Osteoblast (primary cell): ENCODE measurements around the gene SPG7. TPM values are rescaled to one million over a fixed set of nuclear protein-coding genes. Genes with fewer than 3 reads are reported as not detected.

Experiments
- DNase-seq: peaks from one replicate; pipeline ENCODE4 v3.0.0; 2011; ENCODE audit warnings: low spot score, mixed read lengths; ENCODE audit not compliant: insufficient read length; ENCODE audit errors: missing footprints
- H2AFZ ChIP-seq: 2 replicates; pipeline ENCODE4 v1.6.0; 2011; ENCODE audit warnings: mild to moderate bottlenecking, low read length
- H3K27ac ChIP-seq: 2 replicates; pipeline ENCODE4 v1.5.1; 2011; ENCODE audit warnings: mild to moderate bottlenecking, low read depth, low read length, moderate library complexity
- H3K27me3 ChIP-seq: 2 replicates; pipeline ENCODE4 v1.6.0; 2012; ENCODE audit warnings: mild to moderate bottlenecking, control low read depth, inconsistent platforms, low read length, moderate library complexity; ENCODE audit not compliant: insufficient read depth
- H3K36me3 ChIP-seq: 2 replicates; pipeline ENCODE4 v1.5.1; 2011; ENCODE audit warnings: mild to moderate bottlenecking, low read length, control low read depth, moderate library complexity; ENCODE audit not compliant: insufficient read depth
- H3K4me1 ChIP-seq: 2 replicates; pipeline ENCODE4 v1.5.1; 2011; ENCODE audit warnings: mild to moderate bottlenecking, low read length, control low read depth, moderate library complexity; ENCODE audit not compliant: insufficient read depth
- H3K4me2 ChIP-seq: 2 replicates; pipeline ENCODE4 v1.6.0; 2011; ENCODE audit warnings: mild to moderate bottlenecking, low read length; ENCODE audit not compliant: insufficient read depth
- H3K4me3 ChIP-seq: fragments of 200-600 bp; sonication (generic); 3 replicates; pipeline ENCODE4 v1.5.1; 2012; ENCODE audit warnings: mild to moderate bottlenecking, low read length, inconsistent platforms; ENCODE audit not compliant: insufficient read depth
- H3K79me2 ChIP-seq: 2 replicates; pipeline ENCODE4 v1.6.0; 2012; ENCODE audit warnings: mild to moderate bottlenecking, low read length, control low read depth, inconsistent platforms; ENCODE audit not compliant: insufficient read depth
- H3K9me3 ChIP-seq: 2 replicates; pipeline ENCODE4 v1.5.1; 2011; ENCODE audit warnings: low read depth, low read length, control low read depth
- H4K20me1 ChIP-seq: 2 replicates; pipeline ENCODE4 v1.6.0; 2012; ENCODE audit warnings: mild to moderate bottlenecking, low read length, control low read depth; ENCODE audit not compliant: insufficient read depth
- total RNA-seq: library from RNA; depleted of rRNA; stranded (reverse); fragments of >200 nt; gene quantifications from 2 replicates; pipeline ENCODE4 v1.2.3, GENCODE V29; 2012
- TF ChIP-seq, protein P1 (sequence below): IDR thresholded peaks from 2 replicates; pipeline ENCODE4 v1.5.1; 2011; ENCODE audit warnings: mild to moderate bottlenecking, low read depth, low read length, moderate library complexity; ENCODE audit errors: extremely low read depth

SPG7 gene
- total RNA-seq, 1 donor = 85.8 TPM

- H3K4me2 ChIP-seq = no peak overlapping the region
- no peak overlapping the region for H2AFZ ChIP-seq
- H3K4me1 ChIP-seq = no peaks in the 10 kb centered on the region
- H3K4me3 ChIP-seq = no peak overlapping the region
- H3K9me3 ChIP-seq = no peaks in the 10 kb centered on the region
- no peaks in the 10 kb centered on the region for H3K27me3 ChIP-seq
- peaks cover 25% of the 10 kb centered on the region for H3K79me2 ChIP-seq
- H3K27ac ChIP-seq = no peak overlapping the region
- TF ChIP-seq, protein P1, sequence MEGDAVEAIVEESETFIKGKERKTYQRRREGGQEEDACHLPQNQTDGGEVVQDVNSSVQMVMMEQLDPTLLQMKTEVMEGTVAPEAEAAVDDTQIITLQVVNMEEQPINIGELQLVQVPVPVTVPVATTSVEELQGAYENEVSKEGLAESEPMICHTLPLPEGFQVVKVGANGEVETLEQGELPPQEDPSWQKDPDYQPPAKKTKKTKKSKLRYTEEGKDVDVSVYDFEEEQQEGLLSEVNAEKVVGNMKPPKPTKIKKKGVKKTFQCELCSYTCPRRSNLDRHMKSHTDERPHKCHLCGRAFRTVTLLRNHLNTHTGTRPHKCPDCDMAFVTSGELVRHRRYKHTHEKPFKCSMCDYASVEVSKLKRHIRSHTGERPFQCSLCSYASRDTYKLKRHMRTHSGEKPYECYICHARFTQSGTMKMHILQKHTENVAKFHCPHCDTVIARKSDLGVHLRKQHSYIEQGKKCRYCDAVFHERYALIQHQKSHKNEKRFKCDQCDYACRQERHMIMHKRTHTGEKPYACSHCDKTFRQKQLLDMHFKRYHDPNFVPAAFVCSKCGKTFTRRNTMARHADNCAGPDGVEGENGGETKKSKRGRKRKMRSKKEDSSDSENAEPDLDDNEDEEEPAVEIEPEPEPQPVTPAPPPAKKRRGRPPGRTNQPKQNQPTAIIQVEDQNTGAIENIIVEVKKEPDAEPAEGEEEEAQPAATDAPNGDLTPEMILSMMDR = no peak
- peak; percentile 45 for DNase-seq
- H4K20me1 ChIP-seq = peaks cover 7% of the 10 kb centered on the region
- H3K36me3 ChIP-seq = peaks cover 81% of the 10 kb centered on the region
Observed at GRCh38 chr16:89529097-89529496, 20.9 kb downstream of the SPG7 start.

DNA sequence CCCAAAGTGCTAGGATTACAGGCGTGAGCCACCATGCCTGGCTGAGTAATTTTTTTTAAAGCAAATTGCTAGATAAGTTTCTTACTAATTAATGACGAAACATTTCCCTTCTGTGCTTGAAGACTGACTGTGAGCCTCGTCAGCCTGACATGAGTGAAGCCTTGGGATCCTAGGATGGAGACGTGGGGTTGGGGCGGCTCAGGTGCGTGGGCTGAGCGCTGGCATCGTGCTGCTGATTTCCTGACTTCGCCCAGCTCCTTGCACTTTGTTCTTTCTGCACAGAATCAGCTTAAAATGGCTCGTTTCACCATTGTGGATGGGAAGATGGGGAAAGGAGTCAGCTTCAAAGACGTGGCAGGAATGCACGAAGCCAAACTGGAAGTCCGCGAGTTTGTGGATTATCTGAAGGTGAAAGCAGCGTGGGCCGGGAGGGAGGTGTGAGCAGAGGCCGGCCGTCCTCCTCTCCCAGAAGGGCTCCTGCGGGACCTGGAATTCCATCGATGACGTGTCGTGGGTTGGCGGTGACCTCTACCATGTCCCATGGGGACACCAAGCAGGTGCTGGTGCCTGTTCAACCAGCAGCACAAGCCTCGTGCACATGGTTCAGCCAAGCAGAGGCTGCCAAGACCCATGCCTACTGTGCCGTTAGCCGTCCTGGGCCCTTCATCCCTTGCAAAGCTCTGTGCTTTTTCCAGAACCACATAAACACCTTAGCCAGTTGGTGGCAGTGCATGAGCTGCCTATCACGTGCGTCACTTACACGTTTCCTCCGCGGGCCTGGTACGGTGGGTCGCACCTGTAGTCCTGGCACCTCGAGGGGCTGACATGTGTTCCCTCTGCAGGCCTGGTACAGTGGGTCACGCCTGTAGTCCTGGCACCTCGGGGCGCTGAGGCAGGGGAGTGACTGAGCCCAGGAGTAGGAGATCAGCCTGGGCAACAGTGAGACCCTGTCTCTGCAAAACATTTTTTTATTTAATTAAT, 22.5 kb downstream of the SPG7 start:
- Histone ChIP-seq H3K4me2 (no peak overlapping the region), H3K9me3 (no peaks in the 10 kb centered on the region), H3K79me2 (peaks cover 22% of the 10 kb centered on the region), H3K36me3 (peaks cover 81% of the 10 kb centered on the region), H4K20me1 (peaks cover 13% of the 10 kb centered on the region), H3K27me3 (no peaks in the 10 kb centered on the region), H3K4me3 (no peak overlapping the region), H3K4me1 (no peaks in the 10 kb centered on the region), H3K27ac (no peak overlapping the region), H2AFZ (no peak overlapping the region)
- DNase-seq = peak; percentile 86
- TF ChIP-seq, protein P1 = no peak

DNA sequence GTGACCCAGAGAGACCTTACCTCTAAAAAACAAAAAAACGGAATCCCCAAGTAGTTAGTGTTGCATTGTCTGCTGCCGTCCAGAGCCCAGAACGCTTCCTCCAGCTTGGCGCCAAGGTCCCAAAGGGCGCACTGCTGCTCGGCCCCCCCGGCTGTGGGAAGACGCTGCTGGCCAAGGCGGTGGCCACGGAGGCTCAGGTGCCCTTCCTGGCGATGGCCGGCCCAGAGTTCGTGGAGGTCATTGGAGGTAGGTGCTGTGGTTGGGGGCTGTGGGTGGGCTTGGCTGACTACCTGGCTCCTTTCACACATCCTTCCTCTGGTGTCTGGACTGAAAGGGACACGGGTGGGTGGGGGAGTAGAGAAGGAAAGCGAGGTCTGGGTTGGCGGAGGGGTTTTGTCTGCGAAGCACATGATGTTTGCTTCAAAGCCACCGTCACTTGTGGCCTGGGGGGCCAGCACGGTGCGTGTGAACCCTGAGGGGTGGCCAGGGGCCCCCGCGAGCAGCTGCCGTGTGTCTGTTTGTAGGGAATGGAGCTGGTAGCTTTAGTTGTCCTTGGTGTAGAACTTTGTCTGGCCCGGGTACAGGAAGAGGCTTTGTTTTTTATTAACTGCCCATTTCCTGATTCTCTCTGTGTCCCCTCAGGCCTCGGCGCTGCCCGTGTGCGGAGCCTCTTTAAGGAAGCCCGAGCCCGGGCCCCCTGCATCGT, 23.8 kb downstream of the SPG7 start:
- TF ChIP-seq, protein P1 = no peak
- H3K36me3 ChIP-seq = peaks cover 74% of the 10 kb centered on the region
- no peaks in the 10 kb centered on the region for H3K9me3 ChIP-seq
- H4K20me1 ChIP-seq = peaks cover 21% of the 10 kb centered on the region
- peak; percentile 70 for DNase-seq
- no peaks in the 10 kb centered on the region for H3K27me3 ChIP-seq
- no peak overlapping the region for H3K4me3 ChIP-seq
- H3K4me1 ChIP-seq = no peaks in the 10 kb centered on the region
- H3K79me2 ChIP-seq = peaks cover 24% of the 10 kb centered on the region
- no peak overlapping the region for H3K4me2 ChIP-seq
- H2AFZ ChIP-seq = no peak overlapping the region
- H3K27ac ChIP-seq = no peak overlapping the region
